Measurements from ENCODE around the gene KCNS1. TPM values are rescaled to one million over a fixed set of nuclear protein-coding genes. Genes with fewer than 3 reads are reported as not detected.

Gene KCNS1
- total RNA-seq, 4 donors from 2014 or later, result 0.20 to 0.78 TPM; not detected in 2

DNA sequence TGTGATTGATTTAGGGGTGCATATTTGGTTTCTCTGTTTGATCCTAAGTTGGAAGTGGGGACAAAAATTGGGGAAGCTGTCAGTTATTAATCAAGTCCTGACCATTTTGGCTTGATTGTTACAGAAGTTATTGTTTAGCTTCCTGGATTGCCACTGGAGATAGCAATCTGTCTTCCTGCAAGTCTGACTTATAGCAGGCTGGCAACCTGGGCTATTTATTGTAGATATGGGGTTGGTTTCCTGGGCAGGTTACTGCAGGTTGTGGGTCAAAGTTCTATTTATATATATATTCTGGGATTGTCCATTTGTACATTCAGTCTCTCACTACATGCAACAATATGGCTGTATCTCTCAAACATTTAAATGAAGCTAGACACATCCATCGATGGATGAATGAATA, 17.8 kb downstream of the KCNS1 start:
- intact Hi-C loops (cut with DNase I), result no loop called here
- Histone ChIP-seq H3K27me3 (no peaks in the 10 kb centered on the region), H3K4me3 (replicated peaks in 1 of 3) (no peak overlapping the region), H3K4me1 (no peaks in the 10 kb centered on the region), H3K9me3 (no peaks in the 10 kb centered on the region), H3K27ac (no peak overlapping the region), H3K36me3 (peaks cover 0 to 13% of the 10 kb centered on the region in 2 donors)
- WGBS, 2 donors, result 96 to 97% methylated on average over 1 of the region's 1 CpG
- no peak for DNase-seq
- TF ChIP-seq, protein P1, sequence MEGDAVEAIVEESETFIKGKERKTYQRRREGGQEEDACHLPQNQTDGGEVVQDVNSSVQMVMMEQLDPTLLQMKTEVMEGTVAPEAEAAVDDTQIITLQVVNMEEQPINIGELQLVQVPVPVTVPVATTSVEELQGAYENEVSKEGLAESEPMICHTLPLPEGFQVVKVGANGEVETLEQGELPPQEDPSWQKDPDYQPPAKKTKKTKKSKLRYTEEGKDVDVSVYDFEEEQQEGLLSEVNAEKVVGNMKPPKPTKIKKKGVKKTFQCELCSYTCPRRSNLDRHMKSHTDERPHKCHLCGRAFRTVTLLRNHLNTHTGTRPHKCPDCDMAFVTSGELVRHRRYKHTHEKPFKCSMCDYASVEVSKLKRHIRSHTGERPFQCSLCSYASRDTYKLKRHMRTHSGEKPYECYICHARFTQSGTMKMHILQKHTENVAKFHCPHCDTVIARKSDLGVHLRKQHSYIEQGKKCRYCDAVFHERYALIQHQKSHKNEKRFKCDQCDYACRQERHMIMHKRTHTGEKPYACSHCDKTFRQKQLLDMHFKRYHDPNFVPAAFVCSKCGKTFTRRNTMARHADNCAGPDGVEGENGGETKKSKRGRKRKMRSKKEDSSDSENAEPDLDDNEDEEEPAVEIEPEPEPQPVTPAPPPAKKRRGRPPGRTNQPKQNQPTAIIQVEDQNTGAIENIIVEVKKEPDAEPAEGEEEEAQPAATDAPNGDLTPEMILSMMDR (IDR thresholded peaks at IDR 0.05), result no peak
- TF ChIP-seq POLR2A (IDR thresholded peaks at IDR 0.05), result no peak

DNA sequence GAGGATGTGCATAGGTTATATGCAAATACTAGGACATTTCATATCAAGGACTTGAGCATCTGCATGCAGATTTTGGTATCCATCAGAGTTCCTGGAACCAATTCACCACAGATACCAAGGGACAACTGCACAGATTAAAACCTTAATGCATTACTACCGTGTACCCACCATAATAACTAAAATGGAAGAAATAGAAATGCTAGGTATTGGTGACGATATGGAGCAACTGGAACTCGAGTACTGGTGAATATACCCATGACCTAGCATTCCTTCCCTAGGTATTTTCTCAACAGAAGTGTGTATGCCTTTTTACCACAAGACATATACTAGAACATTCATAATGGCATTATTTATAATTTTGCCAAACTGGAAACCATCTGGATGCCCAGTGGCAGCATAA, 18.5 kb downstream of the KCNS1 start:
- H3K9me3 ChIP-seq, result no peaks in the 10 kb centered on the region
- peaks cover 0 to 17% of the 10 kb centered on the region in 2 donors for H3K36me3 ChIP-seq
- no peak for DNase-seq
- TF ChIP-seq, protein P1 (IDR thresholded peaks at IDR 0.05), result no peak
- no peak for TF ChIP-seq POLR2A (IDR thresholded peaks at IDR 0.05)
- no peak overlapping the region for H3K4me3 ChIP-seq (replicated peaks in 1 of 3)
- no peaks in the 10 kb centered on the region for H3K4me1 ChIP-seq
- WGBS, 2 donors, result 97% methylated on average over 3 of the region's 3 CpGs
- H3K27me3 ChIP-seq, result no peaks in the 10 kb centered on the region
- no peak overlapping the region for H3K27ac ChIP-seq
- intact Hi-C loops (cut with DNase I), result no loop called here

DNA sequence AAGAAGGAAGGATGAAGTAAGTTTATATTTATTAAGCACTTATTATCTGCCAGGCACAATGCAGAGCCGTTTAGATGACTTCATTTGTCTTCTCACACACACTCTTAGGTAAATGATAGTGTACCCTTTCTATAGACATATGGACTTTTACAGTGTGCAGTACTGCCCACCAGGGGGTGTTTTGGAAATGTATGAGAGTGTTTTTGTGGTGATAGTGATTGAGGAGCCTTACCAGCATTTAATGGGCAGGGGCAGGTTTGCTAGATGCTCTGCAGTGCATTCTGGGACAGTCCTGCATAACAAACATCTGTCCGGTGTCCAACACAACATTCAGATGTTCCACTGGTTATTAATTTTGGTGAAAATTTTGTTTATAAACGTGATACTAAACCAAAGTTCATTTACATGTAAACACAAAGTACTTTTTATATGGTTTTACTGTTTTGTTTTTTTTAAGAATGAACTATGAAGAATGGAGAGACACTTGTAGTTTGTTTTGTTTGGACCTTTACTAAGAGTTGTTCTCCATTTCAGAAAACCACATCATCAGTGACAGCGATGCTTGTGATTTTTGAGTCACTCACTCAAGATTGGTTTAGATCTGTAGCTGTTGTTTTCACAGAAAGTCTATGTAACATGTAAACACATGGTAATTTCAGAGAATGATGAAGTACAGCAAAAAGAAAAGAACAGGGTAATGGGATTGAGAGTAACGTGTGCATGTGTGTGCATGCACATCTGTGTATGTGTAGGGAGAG, 19.9 kb downstream of the KCNS1 start:
- Histone ChIP-seq H3K4me3 (replicated peaks in 1 of 3) (no peak overlapping the region), H3K4me1 (no peaks in the 10 kb centered on the region), H3K36me3 (peaks cover 0 to 30% of the 10 kb centered on the region in 2 donors), H3K27me3 (no peaks in the 10 kb centered on the region), H3K27ac (no peak overlapping the region), H3K9me3 (no peaks in the 10 kb centered on the region)
- TF ChIP-seq, protein P1 (IDR thresholded peaks at IDR 0.05), result peak in 1 of 6 experiments; percentile 19
- no peak for TF ChIP-seq POLR2A (IDR thresholded peaks at IDR 0.05)
- DNase-seq, result no peak
- intact Hi-C loops (cut with DNase I), result no loop called here
- WGBS, 2 donors, result 90 to 91% methylated on average over 5 of the region's 5 CpGs

DNA sequence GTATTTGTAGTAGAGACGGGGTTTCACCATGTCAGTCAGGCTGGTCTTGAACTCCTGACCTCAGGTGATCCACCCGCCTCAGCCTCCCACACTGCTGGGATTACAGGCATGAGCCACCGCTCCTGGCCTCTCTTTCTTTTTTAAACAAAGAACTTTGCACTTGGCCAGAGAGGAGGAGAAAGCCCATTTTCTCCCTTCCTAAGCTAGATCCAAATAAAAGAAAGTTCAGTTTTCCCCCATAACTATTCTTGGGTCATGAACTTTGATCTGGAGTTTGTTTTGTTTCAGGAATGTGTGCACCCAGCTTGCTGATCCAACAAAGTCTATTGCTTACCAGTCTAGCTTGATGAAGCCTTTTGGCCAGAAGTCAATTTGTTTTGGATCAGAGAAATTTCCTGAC, 23.4 kb downstream of the KCNS1 start:
- Histone ChIP-seq H3K27me3 (no peaks in the 10 kb centered on the region), H3K9me3 (no peaks in the 10 kb centered on the region), H3K4me3 (replicated peaks in 1 of 3) (no peak overlapping the region), H3K36me3 (peaks cover 9 to 44% of the 10 kb centered on the region in 2 donors), H3K27ac (no peak overlapping the region), H3K4me1 (no peaks in the 10 kb centered on the region)
- WGBS, 2 donors, result 96 to 97% methylated on average over 3 of the region's 3 CpGs
- TF ChIP-seq, protein P1 (IDR thresholded peaks at IDR 0.05), result no peak
- TF ChIP-seq POLR2A (IDR thresholded peaks at IDR 0.05), result no peak
- intact Hi-C loops (cut with DNase I), result no loop called here
- no peak for DNase-seq

- Histone ChIP-seq H3K9me3 (no peaks in the 10 kb centered on the region), H3K36me3 (peaks cover 9 to 31% of the 10 kb centered on the region in 2 donors), H3K4me3 (replicated peaks in 1 of 3) (no peak overlapping the region), H3K4me1 (no peaks in the 10 kb centered on the region), H3K27ac (no peak overlapping the region), H3K27me3 (no peaks in the 10 kb centered on the region)
- intact Hi-C loops (cut with DNase I), result no loop called here
- no peak for DNase-seq
- TF ChIP-seq POLR2A (IDR thresholded peaks at IDR 0.05), result no peak
- TF ChIP-seq, protein P1 (IDR thresholded peaks at IDR 0.05), result no peak
- WGBS, 2 donors, result 84 to 93% methylated on average over 3 of the region's 3 CpGs
Observed at GRCh38 chr20:45073221-45073620, 27.7 kb downstream of the KCNS1 start.
